ENCODE measurements around the gene SPACA7.

The SPACA7 gene

GRCh38 chr13:112483299-112483698 is 107.1 kb downstream of the SPACA7 start:
- no peak for TF ChIP-seq YY1 (IDR thresholded peaks at IDR 0.05; ENCODE audit: low read depth)
- no peak for TF ChIP-seq REST (IDR thresholded peaks at IDR 0.05; ENCODE audit: low read depth)
- TF ChIP-seq NFIC (IDR thresholded peaks at IDR 0.05): no peak
